Panc1 (cell line): Measurements from ENCODE around the gene AGAP1. TPM values are rescaled to one million over a fixed set of nuclear protein-coding genes. Genes with fewer than 3 reads are reported as not detected.

Source experiments
- ATAC-seq: fragments of 200-7000 bp; cut with Tn5 transposase; 2 replicates; pipeline ENCODE4 v1.9.1; 2020; ENCODE audit warnings: mild to moderate bottlenecking, moderate library complexity
- BruUV-seq: library from RNA; stranded (reverse); fragments of 400-500 nt; replicated peaks from 2 replicates; lab custom pipeline; 2021; lab: Mats Ljungman, UMichigan
- CTCF ChIA-PET: fragments of 300-600 bp; sonication (Branson Sonifier 250); formaldehyde crosslinking; loops from one replicate; lab custom pipeline; 2022; ENCODE audit warnings: antibody characterized with exemption; lab: Charles Lee
- POLR2A ChIA-PET: fragments of 300-600 bp; sonication (Branson Sonifier 250); formaldehyde crosslinking; loops from one replicate; lab custom pipeline; 2022; ENCODE audit warnings: antibody characterized with exemption; lab: Charles Lee
- DNase-seq: peaks from one replicate; pipeline ENCODE4 v3.0.0-alpha.2; 2010; ENCODE audit warnings: low read depth, low spot score
- H3K27ac ChIP-seq: 2 replicates; pipeline ENCODE4 v1.5.1; 2011; ENCODE audit warnings: mild to moderate bottlenecking, low read length, inconsistent platforms
- H3K27me3 ChIP-seq: fragments of 200-500 bp; sonication (Bioruptor generic); 2 replicates; pipeline ENCODE4 v1.6.0; 2014; ENCODE audit warnings: low read length, inconsistent platforms; ENCODE audit not compliant: control insufficient read depth, insufficient read depth
- H3K36me3 ChIP-seq: fragments of 200-500 bp; sonication (Bioruptor generic); 2 replicates; pipeline ENCODE4 v1.5.1; 2014; ENCODE audit warnings: inconsistent platforms, mild to moderate bottlenecking, low read length, moderate library complexity; ENCODE audit not compliant: control insufficient read depth, insufficient read depth
- H3K4me1 ChIP-seq: 2 replicates; pipeline ENCODE4 v1.5.1; 2011; ENCODE audit warnings: inconsistent platforms, mild to moderate bottlenecking, low read length, moderate library complexity; ENCODE audit not compliant: control insufficient read depth, insufficient read depth
- H3K4me3 ChIP-seq, 2 experiments: 2 replicates each; pipeline ENCODE4 v1.5.1; 2011 to 2012; ENCODE audit warnings: low read depth in 2 of 2, low read length in 2 of 2, mild to moderate bottlenecking in 2 of 2, inconsistent platforms in 1 of 2, moderate library complexity in 1 of 2
- H3K9me3 ChIP-seq: fragments of 200-500 bp; sonication (Bioruptor generic); 2 replicates; pipeline ENCODE4 v1.5.1; 2014; ENCODE audit warnings: low read depth, mild to moderate bottlenecking, inconsistent platforms, low read length, moderate library complexity; ENCODE audit not compliant: control insufficient read depth, insufficient read depth
- POLR2AphosphoS5 ChIP-seq: IDR thresholded peaks from 2 replicates; pipeline ENCODE4 v1.6.1; 2012; ENCODE audit warnings: mild to moderate bottlenecking, low read depth, low read length, moderate library complexity
- REST ChIP-seq, 2 experiments: IDR thresholded peaks; 2 replicates each; pipeline ENCODE4 v1.6.1; 2011 to 2012; ENCODE audit warnings: low read depth in 2 of 2, control low read depth in 1 of 2, low read length in 1 of 2, mild to moderate bottlenecking in 1 of 2, moderate library complexity in 1 of 2; ENCODE audit not compliant: insufficient read depth in 1 of 2
- SIN3A ChIP-seq: IDR thresholded peaks from 2 replicates; pipeline ENCODE4 v1.6.1; 2012; ENCODE audit warnings: low read depth, mild to moderate bottlenecking, low read length, moderate library complexity, borderline replicate concordance; ENCODE audit not compliant: insufficient read depth
- TCF7L2 ChIP-seq: IDR thresholded peaks from 2 replicates; pipeline ENCODE4 v1.6.1; 2011; ENCODE audit warnings: mild to moderate bottlenecking, low read depth, low read length, inconsistent platforms
- in situ Hi-C: cut with HindIII; loops from 2 replicates; pipeline ENCODE4 v1.10.0; 2016; ENCODE audit warnings: low sequenced_read_pairs, low pct_unique_long_range_greater_than_20kb
- intact Hi-C: fragments of 100-400 bp; cut with micrococcal nuclease; formaldehyde crosslinking; loops from one replicate; pipeline ENCODE4 v1.10.0; 2022; ENCODE audit not compliant: unreplicated experiment
- total RNA-seq: library from RNA; stranded (reverse); gene quantifications from one replicate; pipeline ENCODE4 v1.2.1, GENCODE V29; 2021; ENCODE audit not compliant: unreplicated experiment
- TF ChIP-seq, protein P1 (sequence below): fragments of 450-650 bp; IDR thresholded peaks from 2 replicates; pipeline ENCODE4 v1.5.1; 2017; ENCODE audit warnings: mild to moderate bottlenecking

AGAP1 gene
- total RNA-seq, 1 experiment from 2014 or later = 38.9 TPM

- in situ Hi-C loops (no loop called here), intact Hi-C loops (no loop called here)
- CTCF ChIA-PET = no interaction called here
- POLR2A ChIA-PET = no interaction called here
- Histone ChIP-seq H3K27ac (no peak overlapping the region), H3K27me3 (no peaks in the 10 kb centered on the region), H3K4me1 (no peaks in the 10 kb centered on the region), H3K4me3 (no peak overlapping the region), H3K36me3 (no peaks in the 10 kb centered on the region), H3K9me3 (no peaks in the 10 kb centered on the region)
- TF ChIP-seq POLR2AphosphoS5 (no peak), SIN3A (no peak), TCF7L2 (no peak), REST (IDR thresholded peaks at IDR 0.05; ENCODE audit: insufficient read depth in 1 of 2, low read depth in 2 of 2, low read length in 1 of 2) (no peak)
- TF ChIP-seq, protein P1, sequence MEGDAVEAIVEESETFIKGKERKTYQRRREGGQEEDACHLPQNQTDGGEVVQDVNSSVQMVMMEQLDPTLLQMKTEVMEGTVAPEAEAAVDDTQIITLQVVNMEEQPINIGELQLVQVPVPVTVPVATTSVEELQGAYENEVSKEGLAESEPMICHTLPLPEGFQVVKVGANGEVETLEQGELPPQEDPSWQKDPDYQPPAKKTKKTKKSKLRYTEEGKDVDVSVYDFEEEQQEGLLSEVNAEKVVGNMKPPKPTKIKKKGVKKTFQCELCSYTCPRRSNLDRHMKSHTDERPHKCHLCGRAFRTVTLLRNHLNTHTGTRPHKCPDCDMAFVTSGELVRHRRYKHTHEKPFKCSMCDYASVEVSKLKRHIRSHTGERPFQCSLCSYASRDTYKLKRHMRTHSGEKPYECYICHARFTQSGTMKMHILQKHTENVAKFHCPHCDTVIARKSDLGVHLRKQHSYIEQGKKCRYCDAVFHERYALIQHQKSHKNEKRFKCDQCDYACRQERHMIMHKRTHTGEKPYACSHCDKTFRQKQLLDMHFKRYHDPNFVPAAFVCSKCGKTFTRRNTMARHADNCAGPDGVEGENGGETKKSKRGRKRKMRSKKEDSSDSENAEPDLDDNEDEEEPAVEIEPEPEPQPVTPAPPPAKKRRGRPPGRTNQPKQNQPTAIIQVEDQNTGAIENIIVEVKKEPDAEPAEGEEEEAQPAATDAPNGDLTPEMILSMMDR = no peak
- DNase-seq (no peak), ATAC-seq (no peak)
- no TSS peak for BruUV-seq
These were observed 342.0 kb downstream of the AGAP1 start for GRCh38 chr2:235835810-235836209.

DNA sequence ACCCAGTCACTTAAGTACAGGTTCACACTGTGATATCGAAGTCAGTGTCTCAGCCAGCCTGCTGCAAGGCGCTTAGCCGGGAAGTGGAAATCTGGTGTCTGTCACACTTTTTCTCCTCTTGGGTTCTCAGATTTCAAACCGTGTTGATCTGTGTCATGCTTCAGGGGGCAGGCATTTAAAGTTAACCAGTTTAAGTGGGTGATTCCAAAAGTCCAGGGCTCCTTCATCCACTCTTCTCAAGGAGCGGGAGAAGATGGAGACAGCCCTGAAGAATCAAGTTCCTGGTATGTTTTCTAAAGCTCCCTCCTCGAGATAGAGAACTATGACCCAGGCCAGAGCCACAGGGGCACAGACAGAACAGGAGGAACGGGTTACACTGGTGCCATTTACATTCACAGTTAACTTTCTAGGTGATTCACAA lies 342.7 kb downstream of the AGAP1 start:
- ATAC-seq = no peak
- CTCF ChIA-PET = no interaction called here
- Histone ChIP-seq H3K4me1 (no peaks in the 10 kb centered on the region), H3K4me3 (no peak overlapping the region), H3K36me3 (no peaks in the 10 kb centered on the region), H3K27ac (no peak overlapping the region), H3K9me3 (no peaks in the 10 kb centered on the region), H3K27me3 (no peaks in the 10 kb centered on the region)
- POLR2A ChIA-PET = no interaction called here
- BruUV-seq = no TSS peak
- no peak for TF ChIP-seq TCF7L2
- no peak for TF ChIP-seq REST (IDR thresholded peaks at IDR 0.05; ENCODE audit: insufficient read depth in 1 of 2, low read depth in 2 of 2, low read length in 1 of 2)
- no peak for TF ChIP-seq POLR2AphosphoS5
- no peak for TF ChIP-seq SIN3A
- TF ChIP-seq, protein P1 = no peak
- intact Hi-C loops = no loop called here
- in situ Hi-C loops = no loop called here
- no peak for DNase-seq
